LNCAP (cell line): ENCODE data around the gene SIRPA.

Experiments
- CTCF ChIP-seq: fragments of 450-650 bp; IDR thresholded peaks from 2 replicates; pipeline ENCODE4 v1.5.1; 2017; ENCODE audit warnings: mild to moderate bottlenecking

SIRPA gene

GRCh38 chr20:1876975-1877608 is 18.1 kb upstream of the SIRPA start:
- TF ChIP-seq CTCF, result no peak

GRCh38 chr20:1877609-1878200 is 17.5 kb upstream of the SIRPA start:
- no peak for TF ChIP-seq CTCF

GRCh38 chr20:1879369-1879768 is 15.8 kb upstream of the SIRPA start:
- no peak for TF ChIP-seq CTCF

GRCh38 chr20:1879934-1880333 is 15.3 kb upstream of the SIRPA start:
- no peak for TF ChIP-seq CTCF

- no peak for TF ChIP-seq CTCF
Measured at GRCh38 chr20:1880529-1881239, 14.5 kb upstream of the SIRPA start.

GRCh38 chr20:1881240-1881835 is 13.9 kb upstream of the SIRPA start:
- TF ChIP-seq CTCF, result no peak

- TF ChIP-seq CTCF, result no peak
Measured at GRCh38 chr20:1882026-1882425, 13.2 kb upstream of the SIRPA start.
